Keratinocyte (primary cell): ENCODE data around the gene IL11.

ENCODE experiments used
- CTCF ChIP-seq, 3 experiments: IDR thresholded peaks in 1 of 3; conservative IDR thresholded peaks in 1 of 3; optimal IDR thresholded peaks in 1 of 3; 2 replicates in 2 of 3; 3 replicates in 1 of 3; pipeline versions ENCODE3 to v1.5.1; 2011; ENCODE audit warnings: low read length in 3 of 3, mild to moderate bottlenecking in 3 of 3, moderate library complexity in 2 of 3, control low read depth in 1 of 3, inconsistent platforms in 1 of 3; ENCODE audit not compliant: insufficient read depth in 2 of 3; ENCODE audit errors: extremely low read depth in 1 of 3
- EZH2 ChIP-seq: IDR thresholded peaks from one replicate; pipeline ENCODE4 v1.6.1; 2012; ENCODE audit warnings: inconsistent platforms, mild to moderate bottlenecking, low read length, moderate library complexity

- TF ChIP-seq CTCF (optimal IDR thresholded peaks at IDR 0.05 in 1 of 3, IDR thresholded peaks at IDR 0.05 in 1 of 3, conservative IDR thresholded peaks at IDR 0.05 in 1 of 3; ENCODE audit: extremely low read depth in 1 of 3, insufficient read depth in 2 of 3, low read length in 3 of 3): no peak
- no peak for TF ChIP-seq EZH2
These were observed 38.2 kb upstream of the IL11 start for GRCh38 chr19:55408533-55408872.
